ENCODE results near the gene LAD1. TPM values are rescaled to one million over a fixed set of nuclear protein-coding genes. Genes with fewer than 3 reads are reported as not detected.

LAD1 gene
- polyA plus RNA-seq, 1 donor, result 96.4 TPM

DNA sequence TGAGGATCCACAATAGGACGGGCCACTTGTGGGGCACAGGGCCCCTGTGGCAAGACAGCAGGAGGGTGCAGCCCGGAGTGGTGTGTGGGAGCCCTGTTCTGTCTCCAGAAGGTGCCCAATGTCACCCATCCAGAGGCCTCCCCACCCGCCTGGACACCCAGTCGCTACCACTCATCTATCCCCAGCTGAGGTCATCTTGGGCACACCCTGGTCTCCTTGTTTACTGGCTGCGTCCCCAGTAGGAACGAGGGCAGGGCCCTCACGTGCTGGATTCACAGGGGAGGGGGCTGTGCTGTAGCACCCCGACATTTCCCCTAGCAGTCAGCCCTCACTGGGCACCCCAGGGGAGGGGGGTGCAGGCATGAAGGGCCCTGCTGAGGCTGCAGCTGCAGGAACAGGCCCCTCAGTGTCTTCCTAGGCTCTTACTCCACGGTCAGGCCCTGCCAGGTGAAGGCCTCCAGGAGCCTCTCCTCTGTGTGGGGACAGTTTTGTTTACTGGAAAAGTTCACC is 19.3 kb downstream of the LAD1 start:
- DNase-seq, result no peak
- H3K9me3 ChIP-seq (ENCODE audit: control insufficient read depth, low read depth, low read length), result no peaks in the 10 kb centered on the region
- peaks cover 11% of the 10 kb centered on the region for H3K4me1 ChIP-seq (ENCODE audit: control insufficient read depth, insufficient read depth, low read length)
- H3K27ac ChIP-seq (ENCODE audit: low read length), result no peak overlapping the region
- no CpG with 5 or more reads among the region's 9 CpGs for WGBS (ENCODE audit: insufficient coverage, low lambda C conversion rate)
- H3K27me3 ChIP-seq (ENCODE audit: control insufficient read depth, insufficient read depth, low read length), result peaks cover 11% of the 10 kb centered on the region
- H3K4me3 ChIP-seq (ENCODE audit: low read length), result no peak overlapping the region
- H3K36me3 ChIP-seq (ENCODE audit: control insufficient read depth, insufficient read depth, low read length), result peaks cover 35% of the 10 kb centered on the region

DNA sequence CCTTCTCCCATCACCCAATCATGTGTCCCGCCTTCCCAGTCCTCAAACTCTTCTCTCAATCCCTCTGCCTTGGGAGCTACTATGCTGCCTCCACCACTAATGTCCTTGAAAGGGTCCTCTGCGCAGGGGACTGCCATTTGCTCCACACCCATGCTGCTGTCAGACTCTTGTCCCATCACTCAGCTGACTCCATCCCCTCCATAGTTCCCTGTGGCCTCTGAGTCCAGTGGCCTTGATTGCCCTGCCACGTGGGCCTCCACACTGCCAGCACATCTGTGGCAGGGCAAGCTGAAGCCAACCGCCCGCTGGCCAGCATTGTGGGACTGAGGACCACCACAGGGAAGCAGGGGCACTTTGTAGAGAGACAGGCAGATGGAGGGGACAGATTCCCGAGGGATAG is 20.3 kb downstream of the LAD1 start:
- no peak overlapping the region for H3K27ac ChIP-seq (ENCODE audit: low read length)
- peaks cover 12% of the 10 kb centered on the region for H3K27me3 ChIP-seq (ENCODE audit: control insufficient read depth, insufficient read depth, low read length)
- H3K4me1 ChIP-seq (ENCODE audit: control insufficient read depth, insufficient read depth, low read length), result peaks cover 11% of the 10 kb centered on the region
- no peaks in the 10 kb centered on the region for H3K9me3 ChIP-seq (ENCODE audit: control insufficient read depth, low read depth, low read length)
- no peak overlapping the region for H3K4me3 ChIP-seq (ENCODE audit: low read length)
- no peak for DNase-seq
- peaks cover 25% of the 10 kb centered on the region for H3K36me3 ChIP-seq (ENCODE audit: control insufficient read depth, insufficient read depth, low read length)
- WGBS (ENCODE audit: insufficient coverage, low lambda C conversion rate), result no CpG with 5 or more reads among the region's 6 CpGs

DNA sequence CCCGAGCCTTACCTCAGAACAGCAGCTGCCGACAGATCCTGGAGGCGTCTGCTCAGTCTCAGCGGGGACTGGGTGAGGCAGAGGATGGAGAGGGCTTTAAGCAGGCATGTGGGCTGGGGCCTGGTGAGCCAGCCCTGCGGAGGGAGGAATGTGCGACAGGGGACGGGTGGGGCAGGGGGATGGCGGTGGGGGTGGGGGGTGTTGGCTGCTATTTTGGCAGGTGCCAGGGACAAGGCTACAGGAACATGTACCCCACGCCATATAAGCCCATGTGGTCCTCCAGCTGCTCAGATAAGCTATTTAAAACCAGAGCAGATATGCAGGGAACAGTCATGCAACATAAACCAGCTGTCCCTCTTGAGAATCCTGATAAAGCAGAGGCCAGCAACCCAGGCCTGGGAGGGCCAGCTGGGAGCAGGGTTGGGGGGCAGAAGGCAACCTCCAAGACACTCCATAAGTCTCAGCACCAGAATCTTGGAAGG is 21.5 kb downstream of the LAD1 start, which contains the start of gene TNNT2:
Gene TNNT2, minus strand, starts transcription at position 70 of the 482 bp plus-strand sequence. CDS start 4,426 bp downstream, outside the sequence.
- H3K27me3 ChIP-seq (ENCODE audit: control insufficient read depth, insufficient read depth, low read length), result peaks cover 23% of the 10 kb centered on the region
- DNase-seq, result no peak
- no CpG with 5 or more reads among the region's 9 CpGs for WGBS (ENCODE audit: insufficient coverage, low lambda C conversion rate)
- H3K4me1 ChIP-seq (ENCODE audit: control insufficient read depth, insufficient read depth, low read length), result peaks cover 11% of the 10 kb centered on the region
- no peak within 1 kb of the TSS for H3K4me3 ChIP-seq (ENCODE audit: low read length)
- no peak within 1 kb of the TSS for H3K27ac ChIP-seq (ENCODE audit: low read length)
- no peaks in the 10 kb centered on the region for H3K9me3 ChIP-seq (ENCODE audit: control insufficient read depth, low read depth, low read length)
- H3K36me3 ChIP-seq (ENCODE audit: control insufficient read depth, insufficient read depth, low read length), result peaks cover 15% of the 10 kb centered on the region

DNA sequence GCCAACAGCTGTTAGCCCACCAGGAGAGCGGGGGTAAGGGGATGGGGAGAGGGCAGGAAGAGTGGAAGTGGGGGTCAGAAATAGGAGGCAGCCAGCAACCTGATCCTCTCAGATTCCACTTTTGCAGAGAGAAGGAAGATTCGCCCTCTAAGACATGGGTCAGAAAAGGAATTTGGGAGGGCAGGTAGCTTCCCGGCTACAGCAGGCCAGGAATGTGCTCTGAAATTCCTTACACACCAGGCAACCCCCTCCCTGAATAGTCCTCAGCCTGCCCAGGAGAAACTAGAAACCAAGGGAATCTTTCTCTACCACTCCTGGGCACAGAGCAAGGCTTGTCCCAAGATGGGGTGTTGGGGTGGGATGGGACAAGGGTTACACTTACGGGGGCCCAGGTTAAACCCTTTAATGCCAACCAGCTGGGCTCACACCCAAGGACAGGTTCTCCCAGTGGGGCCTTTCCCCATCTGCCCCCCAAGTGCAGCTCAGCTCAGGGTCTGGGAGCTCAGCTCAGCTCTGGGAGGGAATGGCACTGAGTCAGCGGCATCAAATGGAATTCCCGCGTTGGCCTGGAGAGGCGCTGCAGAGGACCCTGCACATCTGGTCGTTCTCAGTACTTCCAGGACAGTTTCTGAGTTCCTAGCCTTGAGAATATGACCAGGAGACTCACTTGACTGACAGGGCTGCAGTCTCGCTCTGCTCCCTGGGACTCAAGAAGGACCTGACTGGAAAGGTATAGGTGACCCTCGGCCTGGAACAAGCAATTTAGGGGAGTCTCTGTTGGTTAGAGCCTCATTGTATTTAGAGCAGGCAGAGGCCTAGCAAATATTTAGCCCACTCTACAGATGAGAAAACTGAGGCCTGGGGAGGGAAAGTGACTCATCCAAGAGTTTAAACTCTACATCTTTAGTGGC is 22.4 kb downstream of the LAD1 start:
- WGBS (ENCODE audit: insufficient coverage, low lambda C conversion rate), result 60% methylated on average over 1 of the region's 11 CpGs
- Histone ChIP-seq H3K36me3 (ENCODE audit: control insufficient read depth, insufficient read depth, low read length) (peaks cover 8% of the 10 kb centered on the region), H3K4me1 (ENCODE audit: control insufficient read depth, insufficient read depth, low read length) (peaks cover 11% of the 10 kb centered on the region), H3K4me3 (ENCODE audit: low read length) (no peak overlapping the region), H3K27me3 (ENCODE audit: control insufficient read depth, insufficient read depth, low read length) (peaks cover 31% of the 10 kb centered on the region), H3K27ac (ENCODE audit: low read length) (no peak overlapping the region), H3K9me3 (ENCODE audit: control insufficient read depth, low read depth, low read length) (no peaks in the 10 kb centered on the region)
- peak in 1 of 2 donors; percentile 56 for DNase-seq

DNA sequence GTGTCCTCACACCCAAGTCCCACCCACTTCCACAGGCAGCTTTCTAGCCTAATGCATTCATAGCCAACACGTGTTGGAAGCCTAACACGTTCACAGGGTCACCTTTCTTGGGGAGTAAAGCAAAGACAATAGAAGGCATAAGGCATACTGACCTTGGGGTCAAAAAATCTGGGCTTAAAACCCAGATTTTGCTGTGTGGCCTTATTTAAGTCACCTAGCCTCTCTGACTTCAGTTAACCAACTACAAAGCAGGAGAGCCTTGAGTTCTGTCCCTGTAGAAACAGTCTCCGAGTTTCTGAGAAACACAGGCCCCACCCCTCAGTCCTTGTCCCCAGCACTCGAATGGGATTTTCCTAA is 23.0 kb downstream of the LAD1 start:
- DNase-seq, result no peak
- no peaks in the 10 kb centered on the region for H3K9me3 ChIP-seq (ENCODE audit: control insufficient read depth, low read depth, low read length)
- H3K36me3 ChIP-seq (ENCODE audit: control insufficient read depth, insufficient read depth, low read length), result peaks cover 1% of the 10 kb centered on the region
- H3K27me3 ChIP-seq (ENCODE audit: control insufficient read depth, insufficient read depth, low read length), result peaks cover 36% of the 10 kb centered on the region
- no peak overlapping the region for H3K4me3 ChIP-seq (ENCODE audit: low read length)
- no CpG with 5 or more reads among the region's 4 CpGs for WGBS (ENCODE audit: insufficient coverage, low lambda C conversion rate)
- peaks cover 11% of the 10 kb centered on the region for H3K4me1 ChIP-seq (ENCODE audit: control insufficient read depth, insufficient read depth, low read length)
- no peak overlapping the region for H3K27ac ChIP-seq (ENCODE audit: low read length)

DNA sequence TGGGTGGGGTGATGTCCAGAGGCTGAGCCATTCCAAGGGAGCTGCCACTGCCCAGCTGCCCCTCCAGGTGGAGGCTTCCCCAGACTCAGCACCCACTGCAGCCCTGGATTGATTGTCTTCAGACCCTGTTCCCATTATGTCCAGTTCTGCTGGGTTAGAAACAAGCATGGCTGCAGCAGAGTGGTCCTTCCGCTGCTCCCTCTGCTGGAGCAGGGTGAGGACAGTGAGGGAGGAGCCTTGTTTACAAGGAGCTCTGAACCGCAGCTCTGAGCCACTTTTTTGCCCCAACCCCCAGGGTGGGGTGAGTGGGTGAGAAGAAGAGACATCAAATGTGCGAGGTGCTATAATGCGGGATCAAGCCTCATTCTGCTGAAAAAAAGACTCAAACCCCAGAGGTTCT is 24.0 kb downstream of the LAD1 start:
- Histone ChIP-seq H3K4me3 (ENCODE audit: low read length) (no peak overlapping the region), H3K9me3 (ENCODE audit: control insufficient read depth, low read depth, low read length) (no peaks in the 10 kb centered on the region), H3K36me3 (ENCODE audit: control insufficient read depth, insufficient read depth, low read length) (no peaks in the 10 kb centered on the region), H3K27ac (ENCODE audit: low read length) (no peak overlapping the region), H3K27me3 (ENCODE audit: control insufficient read depth, insufficient read depth, low read length) (peaks cover 43% of the 10 kb centered on the region), H3K4me1 (ENCODE audit: control insufficient read depth, insufficient read depth, low read length) (peaks cover 11% of the 10 kb centered on the region)
- DNase-seq, result no peak
- no CpG with 5 or more reads among the region's 4 CpGs for WGBS (ENCODE audit: insufficient coverage, low lambda C conversion rate)

DNA sequence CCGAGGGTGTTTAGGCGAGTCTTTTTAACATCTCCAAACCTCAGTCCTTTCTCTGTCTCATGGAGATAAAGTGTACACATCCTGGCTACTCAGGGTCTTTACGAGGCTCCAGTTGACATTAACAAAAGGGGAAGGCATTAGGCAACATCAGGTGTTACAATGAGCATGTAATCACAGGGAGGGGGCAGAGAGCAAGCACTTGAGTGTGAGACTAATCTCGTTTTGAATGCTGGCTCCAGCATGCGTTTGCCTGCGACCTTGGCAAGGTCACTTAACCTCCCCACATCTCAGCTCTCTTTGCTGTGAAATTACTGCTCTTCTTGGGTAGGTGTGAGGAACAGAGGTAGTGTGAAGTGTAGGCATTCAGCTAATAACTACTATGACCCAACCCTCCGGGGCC is 24.8 kb downstream of the LAD1 start:
- no peaks in the 10 kb centered on the region for H3K9me3 ChIP-seq (ENCODE audit: control insufficient read depth, low read depth, low read length)
- no peak overlapping the region for H3K4me3 ChIP-seq (ENCODE audit: low read length)
- no peak for DNase-seq
- peaks cover 46% of the 10 kb centered on the region for H3K27me3 ChIP-seq (ENCODE audit: control insufficient read depth, insufficient read depth, low read length)
- H3K27ac ChIP-seq (ENCODE audit: low read length), result no peak overlapping the region
- peaks cover 11% of the 10 kb centered on the region for H3K4me1 ChIP-seq (ENCODE audit: control insufficient read depth, insufficient read depth, low read length)
- no peaks in the 10 kb centered on the region for H3K36me3 ChIP-seq (ENCODE audit: control insufficient read depth, insufficient read depth, low read length)
- no CpG with 5 or more reads among the region's 7 CpGs for WGBS (ENCODE audit: insufficient coverage, low lambda C conversion rate)

DNA sequence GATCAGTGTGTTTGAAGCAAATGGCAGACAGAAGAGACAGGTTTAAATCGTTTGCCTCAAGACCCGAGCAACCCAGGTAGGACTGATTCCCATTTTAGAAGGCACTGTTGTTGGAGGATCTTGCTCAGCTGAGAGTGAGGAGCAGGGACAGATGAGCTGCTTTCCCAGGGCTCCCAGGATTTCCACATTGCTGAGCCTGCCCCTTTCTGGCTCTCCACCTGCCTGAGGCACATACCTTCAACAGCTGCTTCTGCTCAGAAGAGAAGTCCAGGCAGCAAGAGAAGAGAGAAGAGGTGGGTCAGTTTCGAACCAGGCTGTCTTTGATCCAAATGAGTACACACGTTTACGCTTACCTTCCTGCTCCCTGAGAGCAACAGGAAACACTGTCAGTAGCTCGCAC is 27.3 kb downstream of the LAD1 start:
- peaks cover 61% of the 10 kb centered on the region for H3K27me3 ChIP-seq (ENCODE audit: control insufficient read depth, insufficient read depth, low read length)
- H3K36me3 ChIP-seq (ENCODE audit: control insufficient read depth, insufficient read depth, low read length), result no peaks in the 10 kb centered on the region
- DNase-seq, result no peak
- WGBS (ENCODE audit: insufficient coverage, low lambda C conversion rate), result 100% methylated on average over 1 of the region's 6 CpGs
- H3K27ac ChIP-seq (ENCODE audit: low read length), result no peak overlapping the region
- H3K4me1 ChIP-seq (ENCODE audit: control insufficient read depth, insufficient read depth, low read length), result peaks cover 3% of the 10 kb centered on the region
- H3K9me3 ChIP-seq (ENCODE audit: control insufficient read depth, low read depth, low read length), result no peaks in the 10 kb centered on the region
- no peak overlapping the region for H3K4me3 ChIP-seq (ENCODE audit: low read length)

DNA sequence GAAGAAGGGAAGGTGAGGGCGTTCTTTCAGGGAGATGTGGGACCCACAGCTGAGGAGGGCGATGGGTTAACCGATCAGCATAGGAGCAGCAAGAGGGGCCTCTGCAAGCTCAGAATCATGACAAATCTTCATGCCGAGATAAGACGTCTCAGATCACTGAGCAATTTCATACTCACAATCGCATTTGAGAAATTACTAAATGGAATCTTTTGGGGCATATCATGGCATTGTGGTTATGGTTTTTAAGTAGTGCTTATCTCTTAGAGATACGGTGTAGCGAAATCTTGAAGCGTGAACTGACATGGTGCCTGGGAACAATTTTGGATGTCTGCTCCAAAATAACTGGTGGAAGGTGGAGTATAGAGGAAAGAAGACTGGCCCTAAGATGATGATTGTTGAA is 27.8 kb downstream of the LAD1 start:
- Histone ChIP-seq H3K4me1 (ENCODE audit: control insufficient read depth, insufficient read depth, low read length) (no peaks in the 10 kb centered on the region), H3K4me3 (ENCODE audit: low read length) (no peak overlapping the region), H3K36me3 (ENCODE audit: control insufficient read depth, insufficient read depth, low read length) (no peaks in the 10 kb centered on the region), H3K27me3 (ENCODE audit: control insufficient read depth, insufficient read depth, low read length) (peaks cover 61% of the 10 kb centered on the region), H3K27ac (ENCODE audit: low read length) (no peak overlapping the region), H3K9me3 (ENCODE audit: control insufficient read depth, low read depth, low read length) (no peaks in the 10 kb centered on the region)
- 78% methylated on average over 3 of the region's 9 CpGs for WGBS (ENCODE audit: insufficient coverage, low lambda C conversion rate)
- no peak for DNase-seq

DNA sequence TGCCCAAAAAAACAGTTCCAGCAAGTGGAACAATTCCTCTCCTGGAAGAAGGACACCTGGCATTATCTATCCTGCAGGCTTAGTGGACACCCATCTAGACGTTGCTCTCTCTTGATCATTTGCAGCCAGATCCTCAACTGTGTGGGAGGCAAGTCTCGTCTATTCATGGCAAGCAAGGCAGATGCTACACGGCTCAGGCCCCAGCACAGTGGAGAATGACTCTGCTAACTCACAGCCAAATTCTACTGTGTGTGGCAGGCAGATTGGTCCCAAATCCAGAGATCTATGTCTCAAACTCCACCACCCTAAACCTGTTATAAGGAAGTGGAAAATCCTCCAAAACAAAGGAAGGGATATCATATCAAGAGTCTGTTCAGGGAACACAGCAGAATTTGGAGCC is 28.6 kb downstream of the LAD1 start:
- DNase-seq, result no peak
- Histone ChIP-seq H3K27ac (ENCODE audit: low read length) (no peak overlapping the region), H3K27me3 (ENCODE audit: control insufficient read depth, insufficient read depth, low read length) (peaks cover 55% of the 10 kb centered on the region), H3K4me1 (ENCODE audit: control insufficient read depth, insufficient read depth, low read length) (no peaks in the 10 kb centered on the region), H3K36me3 (ENCODE audit: control insufficient read depth, insufficient read depth, low read length) (no peaks in the 10 kb centered on the region), H3K4me3 (ENCODE audit: low read length) (no peak overlapping the region), H3K9me3 (ENCODE audit: control insufficient read depth, low read depth, low read length) (no peaks in the 10 kb centered on the region)
- WGBS (ENCODE audit: insufficient coverage, low lambda C conversion rate), result no CpG with 5 or more reads among the region's 3 CpGs
